MM.1S (cell line): ENCODE measurements around the gene DXO.
"Not testable (repeated sequence)": the region's sequence is repeated elsewhere in the genome, so short reads cannot be mapped to it uniquely, and the experiment has no call there.

ENCODE experiments used
- DNase-seq: peaks from one replicate; pipeline ENCODE4 v3.0.0-alpha.2; 2015
- H2AFZ ChIP-seq: fragments of 300-600 bp; sonication (generic); 2 replicates; pipeline ENCODE4 v1.6.0; 2016; ENCODE audit warnings: antibody characterized with exemption, low read length
- H3F3A ChIP-seq: fragments of 300-600 bp; sonication (generic); 2 replicates; pipeline ENCODE4 v1.6.1; 2016; ENCODE audit warnings: mild to moderate bottlenecking, antibody characterized with exemption, low read length, moderate library complexity, mixed read lengths; ENCODE audit not compliant: insufficient read depth
- H3K27ac ChIP-seq: fragments of 300-600 bp; sonication (generic); 2 replicates; pipeline ENCODE4 v1.5.1; 2016; ENCODE audit warnings: mild to moderate bottlenecking, low read length
- H3K27me3 ChIP-seq: fragments of 300-600 bp; sonication (generic); replicated peaks from 2 replicates; pipeline ENCODE4 v1.6.0; 2016; ENCODE audit warnings: low read length; ENCODE audit not compliant: insufficient read depth
- H3K36me3 ChIP-seq: fragments of 300-600 bp; sonication (generic); replicated peaks from 2 replicates; pipeline ENCODE4 v1.6.1; 2016; ENCODE audit warnings: mild to moderate bottlenecking, low read length, mixed read lengths; ENCODE audit not compliant: insufficient read depth
- H3K4me1 ChIP-seq: fragments of 300-600 bp; sonication (generic); 2 replicates; pipeline ENCODE4 v1.6.1; 2016; ENCODE audit warnings: low read length, mixed read lengths
- H3K4me2 ChIP-seq: fragments of 300-600 bp; sonication (generic); 2 replicates; pipeline ENCODE4 v1.6.0; 2016; ENCODE audit warnings: low read depth, low read length
- H3K4me3 ChIP-seq: fragments of 300-600 bp; sonication (generic); 2 replicates; pipeline ENCODE4 v1.5.1; 2016; ENCODE audit warnings: low read length, mixed read lengths
- H3K79me2 ChIP-seq: fragments of 300-600 bp; sonication (generic); 2 replicates; pipeline ENCODE4 v1.6.1; 2016; ENCODE audit warnings: mixed run types, low read length, mixed read lengths
- H3K9ac ChIP-seq: fragments of 300-600 bp; sonication (generic); 2 replicates; pipeline ENCODE4 v1.6.1; 2016; ENCODE audit warnings: low read length, mixed read lengths
- H3K9me2 ChIP-seq: fragments of 300-600 bp; sonication (generic); replicated peaks from 2 replicates; pipeline ENCODE4 v1.6.1; 2016; ENCODE audit warnings: mild to moderate bottlenecking, low read length, mixed read lengths; ENCODE audit not compliant: insufficient read depth
- H3K9me3 ChIP-seq: fragments of 300-600 bp; sonication (generic); replicated peaks from 2 replicates; pipeline ENCODE4 v1.6.1; 2016; ENCODE audit warnings: mild to moderate bottlenecking, low read length, mixed read lengths; ENCODE audit not compliant: insufficient read depth
- H4K20me1 ChIP-seq: fragments of 300-600 bp; sonication (generic); 2 replicates; pipeline ENCODE4 v1.6.1; 2016; ENCODE audit warnings: mild to moderate bottlenecking, low read length, moderate library complexity, mixed read lengths; ENCODE audit not compliant: insufficient read depth
- EZH2 ChIP-seq: fragments of 300-600 bp; sonication (generic); optimal IDR thresholded peaks from 2 replicates; pipeline ENCODE3; 2017; ENCODE audit warnings: low read depth, mild to moderate bottlenecking, antibody characterized with exemption, low read length, mixed read lengths
- EZH2phosphoT487 ChIP-seq: fragments of 300-600 bp; sonication (generic); IDR thresholded peaks from 2 replicates; pipeline ENCODE4 v1.6.1; 2018; ENCODE audit warnings: antibody characterized with exemption, low read length
- TF ChIP-seq, protein P1 (sequence below): fragments of 300-600 bp; sonication (generic); IDR thresholded peaks from 2 replicates; pipeline ENCODE4 v1.5.1; 2016; ENCODE audit warnings: antibody characterized with exemption, low read length, mixed read lengths

DXO gene

DNA sequence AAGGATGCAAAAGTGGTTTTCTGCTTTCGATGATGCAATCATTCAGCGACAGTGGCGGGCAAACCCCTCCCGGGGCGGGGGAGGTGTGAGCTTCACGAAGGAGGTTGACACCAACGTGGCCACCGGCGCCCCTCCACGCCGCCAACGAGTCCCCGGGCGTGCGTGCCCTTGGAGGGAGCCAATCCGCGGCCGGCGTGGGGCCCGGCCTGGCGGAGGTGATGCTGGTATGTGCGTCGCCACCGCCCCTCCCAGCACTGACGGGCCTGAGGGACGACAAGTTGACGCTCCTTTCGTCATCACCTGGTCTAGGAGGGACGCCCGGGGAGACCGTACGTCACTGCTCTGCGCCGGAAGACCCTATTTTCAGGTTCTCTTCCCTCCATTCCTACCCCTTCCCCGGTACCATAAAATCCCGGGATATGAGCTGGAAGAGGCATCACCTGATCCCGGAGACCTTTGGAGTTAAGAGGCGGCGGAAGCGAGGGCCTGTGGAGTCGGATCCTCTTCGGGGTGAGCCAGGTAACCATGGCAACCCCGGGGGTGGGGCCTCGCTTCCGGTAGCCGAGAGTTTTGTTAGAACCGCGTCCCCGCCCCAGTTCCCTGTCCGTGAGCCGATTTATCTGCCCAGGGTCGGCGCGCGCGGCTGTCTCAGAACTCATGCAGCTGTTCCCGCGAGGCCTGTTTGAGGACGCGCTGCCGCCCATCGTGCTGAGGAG lies at the start of gene DXO:
DXO (minus strand) TSS at position 146 of the 716 bp plus-strand sequence. CDS start 463 bp downstream, outside the sequence.
- H3K9me3 ChIP-seq, result no peaks in the 10 kb centered on the region
- no peaks in the 10 kb centered on the region for H4K20me1 ChIP-seq
- peak within 1 kb of the TSS; percentile 88 for H3K4me3 ChIP-seq
- peaks cover 25% of the 10 kb centered on the region for H3K79me2 ChIP-seq
- peak; percentile 95 for DNase-seq
- H3K27ac ChIP-seq, result peak within 1 kb of the TSS; percentile 89
- TF ChIP-seq EZH2 (no peak), EZH2phosphoT487 (no peak)
- TF ChIP-seq, protein P1, sequence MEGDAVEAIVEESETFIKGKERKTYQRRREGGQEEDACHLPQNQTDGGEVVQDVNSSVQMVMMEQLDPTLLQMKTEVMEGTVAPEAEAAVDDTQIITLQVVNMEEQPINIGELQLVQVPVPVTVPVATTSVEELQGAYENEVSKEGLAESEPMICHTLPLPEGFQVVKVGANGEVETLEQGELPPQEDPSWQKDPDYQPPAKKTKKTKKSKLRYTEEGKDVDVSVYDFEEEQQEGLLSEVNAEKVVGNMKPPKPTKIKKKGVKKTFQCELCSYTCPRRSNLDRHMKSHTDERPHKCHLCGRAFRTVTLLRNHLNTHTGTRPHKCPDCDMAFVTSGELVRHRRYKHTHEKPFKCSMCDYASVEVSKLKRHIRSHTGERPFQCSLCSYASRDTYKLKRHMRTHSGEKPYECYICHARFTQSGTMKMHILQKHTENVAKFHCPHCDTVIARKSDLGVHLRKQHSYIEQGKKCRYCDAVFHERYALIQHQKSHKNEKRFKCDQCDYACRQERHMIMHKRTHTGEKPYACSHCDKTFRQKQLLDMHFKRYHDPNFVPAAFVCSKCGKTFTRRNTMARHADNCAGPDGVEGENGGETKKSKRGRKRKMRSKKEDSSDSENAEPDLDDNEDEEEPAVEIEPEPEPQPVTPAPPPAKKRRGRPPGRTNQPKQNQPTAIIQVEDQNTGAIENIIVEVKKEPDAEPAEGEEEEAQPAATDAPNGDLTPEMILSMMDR, result no peak
- H3K36me3 ChIP-seq, result no peaks in the 10 kb centered on the region
- H3K27me3 ChIP-seq, result no peaks in the 10 kb centered on the region
- H3K4me2 ChIP-seq, result peak within 1 kb of the TSS; percentile 98
- peak within 1 kb of the TSS; percentile 94 for H3K9ac ChIP-seq
- no peaks in the 10 kb centered on the region for H3K9me2 ChIP-seq
- peaks cover 6% of the 10 kb centered on the region; the same call in 1 of the 2 replicates for H3K4me1 ChIP-seq
- peak within 1 kb of the TSS; percentile 90 for H2AFZ ChIP-seq
- peaks cover 11% of the 10 kb centered on the region for H3F3A ChIP-seq

DNA sequence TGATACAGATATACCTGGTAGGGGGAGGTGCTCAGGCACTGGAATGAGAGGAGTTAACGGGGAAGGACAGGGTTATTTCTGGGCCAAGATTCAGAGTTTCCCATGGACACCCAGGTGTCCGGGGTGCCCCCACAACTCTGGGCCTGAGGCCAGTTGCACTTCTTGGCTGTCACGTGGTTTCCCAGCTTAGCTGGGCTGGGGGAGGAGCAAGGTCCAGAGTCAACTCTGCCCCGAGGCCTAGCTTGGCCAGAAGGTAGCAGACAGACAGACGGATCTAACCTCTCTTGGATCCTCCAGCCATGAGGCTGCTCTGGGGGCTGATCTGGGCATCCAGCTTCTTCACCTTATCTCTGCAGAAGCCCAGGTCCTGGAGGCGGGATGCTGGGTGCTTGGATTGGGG lies 42.6 kb upstream of the DXO start, which contains the start of gene C4B:
C4B (plus strand) TSS at position 249 of the 400 bp plus-strand sequence; CDS start at position 300, 51 bp downstream.
- H3K9me3 ChIP-seq, H3F3A ChIP-seq, H3K4me2 ChIP-seq, H2AFZ ChIP-seq, H3K4me1 ChIP-seq, H3K9me2 ChIP-seq, H3K27ac ChIP-seq, H3K27me3 ChIP-seq, H3K4me3 ChIP-seq, DNase-seq, H3K36me3 ChIP-seq, H3K79me2 ChIP-seq, H3K9ac ChIP-seq, H4K20me1 ChIP-seq: not testable (repeated sequence)

DNA sequence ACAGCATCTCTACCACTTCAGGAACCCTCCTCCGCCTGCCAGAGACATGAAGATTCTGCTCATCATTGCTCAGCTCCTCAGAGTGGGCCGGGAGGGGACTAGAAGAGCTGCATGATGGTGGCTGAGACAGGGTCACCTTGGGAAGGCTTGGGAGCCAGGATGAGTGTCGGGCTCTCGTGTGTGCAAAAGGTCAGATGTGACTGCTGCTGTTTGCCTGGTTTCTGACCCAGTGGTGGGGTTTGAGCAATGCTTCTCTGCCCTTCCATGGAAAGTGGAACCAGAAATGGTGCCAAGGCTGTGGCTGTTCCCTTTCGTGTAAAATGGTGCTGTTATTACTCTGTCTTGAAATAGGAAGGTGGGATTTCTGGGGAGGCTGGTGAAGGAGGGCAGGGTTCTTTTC lies 41.8 kb upstream of the DXO start:
- H4K20me1 ChIP-seq, H3K9ac ChIP-seq, H2AFZ ChIP-seq, H3K4me1 ChIP-seq, H3K9me3 ChIP-seq, H3K9me2 ChIP-seq, H3K36me3 ChIP-seq, H3F3A ChIP-seq, H3K4me3 ChIP-seq, H3K27ac ChIP-seq, H3K27me3 ChIP-seq, H3K79me2 ChIP-seq, DNase-seq, H3K4me2 ChIP-seq: not testable (repeated sequence)

DNA sequence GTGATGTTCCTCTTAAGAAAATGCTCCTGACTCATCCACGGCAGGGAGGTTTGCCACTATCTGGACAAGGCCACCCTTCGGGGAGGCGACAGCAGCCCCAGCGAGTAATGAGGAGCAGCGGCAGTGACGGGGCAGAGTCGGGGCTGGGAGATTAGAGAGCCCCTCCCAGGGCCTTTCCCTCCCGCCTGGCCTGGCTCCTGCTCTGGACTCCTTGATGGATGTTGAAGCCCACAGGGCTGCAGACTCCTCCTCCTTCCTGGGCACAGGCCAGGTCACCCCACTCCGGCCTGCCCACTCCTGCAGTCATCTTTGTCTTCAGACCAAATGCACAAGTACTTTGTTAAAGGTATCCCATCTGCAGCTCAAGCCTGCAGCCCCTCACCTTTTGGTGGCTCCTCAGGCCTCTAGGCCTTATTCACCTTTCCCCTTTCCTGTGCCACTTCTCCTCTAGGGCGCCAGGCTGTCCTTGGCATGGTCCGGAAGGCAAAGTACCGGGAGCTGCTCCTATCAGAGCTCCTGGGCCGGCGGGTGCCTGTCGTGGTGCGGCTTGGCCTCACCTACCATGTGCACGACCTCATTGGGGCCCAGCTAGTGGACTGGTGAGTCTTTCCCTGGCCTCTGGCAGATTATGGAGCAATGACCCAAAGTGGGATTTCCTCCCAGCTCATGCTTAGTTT lies 41.1 kb upstream of the DXO start:
- DNase-seq, H3K27me3 ChIP-seq, H3K9me2 ChIP-seq: not testable (repeated sequence)

DNA sequence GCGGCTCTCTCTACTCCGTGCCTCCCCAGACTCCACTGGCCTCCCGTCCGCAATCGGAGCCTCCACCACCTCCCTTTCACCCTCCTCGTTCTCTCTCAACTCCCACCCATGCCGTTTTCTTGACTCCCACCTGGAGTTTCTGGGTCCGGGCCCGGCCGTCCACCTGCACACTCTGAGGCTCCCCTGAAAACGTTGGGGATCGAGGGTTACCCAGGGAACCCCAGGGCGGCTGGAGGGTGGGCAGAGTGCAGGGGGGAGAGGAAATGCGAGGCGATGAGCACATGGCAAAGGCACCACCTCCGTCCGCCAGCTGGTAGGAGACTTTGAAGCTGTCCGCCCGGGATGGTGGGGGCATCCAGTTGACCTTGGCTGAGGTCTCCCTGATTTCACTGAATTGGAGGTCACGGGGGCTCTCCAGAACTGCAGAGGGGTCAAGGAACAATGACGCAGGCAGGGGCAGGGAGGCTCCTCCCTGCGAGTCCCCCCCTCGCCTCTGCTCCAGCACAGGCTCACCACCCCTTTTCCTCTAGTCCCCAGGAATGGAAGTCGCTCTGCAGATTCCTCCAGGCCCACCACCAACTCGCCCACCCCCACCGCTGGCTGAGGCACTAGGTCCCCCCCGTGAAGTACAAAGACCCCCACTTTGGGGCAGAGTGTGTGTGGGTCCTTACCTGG lies 39.1 kb upstream of the DXO start:
- H3F3A ChIP-seq, H2AFZ ChIP-seq, H3K79me2 ChIP-seq, H3K36me3 ChIP-seq, H4K20me1 ChIP-seq, H3K27ac ChIP-seq, H3K4me3 ChIP-seq, H3K9ac ChIP-seq, H3K4me1 ChIP-seq, H3K9me2 ChIP-seq, H3K9me3 ChIP-seq, H3K27me3 ChIP-seq, H3K4me2 ChIP-seq: not testable (repeated sequence)
- peak; percentile 4 for DNase-seq

More for the DNA sequence above, 41.1 kb upstream of the DXO start:
- not testable (repeated sequence) for H3K4me1 ChIP-seq, H3K9ac ChIP-seq, H3F3A ChIP-seq, H4K20me1 ChIP-seq, H3K9me3 ChIP-seq, H3K4me2 ChIP-seq, H2AFZ ChIP-seq, H3K27ac ChIP-seq, H3K36me3 ChIP-seq, H3K4me3 ChIP-seq, H3K79me2 ChIP-seq

DNA sequence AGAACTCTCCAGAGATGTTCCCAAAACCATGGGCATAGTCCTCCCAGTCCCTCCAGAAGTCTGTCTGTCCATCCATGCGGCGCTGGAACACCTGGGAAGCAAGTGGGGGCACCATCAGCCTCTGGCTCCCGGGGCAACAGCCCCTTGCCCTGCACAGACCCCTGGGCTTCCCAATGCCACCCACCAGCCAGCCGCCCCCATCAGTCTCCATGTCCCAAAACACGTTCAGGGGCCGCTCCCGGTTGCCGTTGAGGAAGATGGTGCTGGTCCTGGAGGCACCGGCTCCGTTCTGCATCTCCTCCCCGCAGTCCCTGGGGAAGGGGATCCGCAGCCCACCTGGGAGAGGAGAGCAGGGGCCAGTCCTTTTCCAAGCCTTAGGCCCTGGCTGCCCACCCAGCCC lies 37.6 kb upstream of the DXO start:
- not testable (repeated sequence) for H2AFZ ChIP-seq, H3K4me3 ChIP-seq, DNase-seq, H3K79me2 ChIP-seq, H3K27me3 ChIP-seq, H3K9me3 ChIP-seq, H3K27ac ChIP-seq, H3F3A ChIP-seq, H3K4me1 ChIP-seq, H3K36me3 ChIP-seq, H3K9me2 ChIP-seq, H3K9ac ChIP-seq, H3K4me2 ChIP-seq, H4K20me1 ChIP-seq
